HG03060 (cell line): ENCODE results near the gene UPF3A.
"Not testable (repeated sequence)": the region's sequence is repeated elsewhere in the genome, so short reads cannot be mapped to it uniquely, and the experiment has no call there.

ENCODE experiments used
- ATAC-seq: cut with Tn5 transposase; IDR thresholded peaks from one replicate; pipeline ENCODE4 v1.9.1; 2021; ENCODE audit warnings: low read depth, moderate number of reproducible peaks; ENCODE audit not compliant: unreplicated experiment

UPF3A gene

DNA sequence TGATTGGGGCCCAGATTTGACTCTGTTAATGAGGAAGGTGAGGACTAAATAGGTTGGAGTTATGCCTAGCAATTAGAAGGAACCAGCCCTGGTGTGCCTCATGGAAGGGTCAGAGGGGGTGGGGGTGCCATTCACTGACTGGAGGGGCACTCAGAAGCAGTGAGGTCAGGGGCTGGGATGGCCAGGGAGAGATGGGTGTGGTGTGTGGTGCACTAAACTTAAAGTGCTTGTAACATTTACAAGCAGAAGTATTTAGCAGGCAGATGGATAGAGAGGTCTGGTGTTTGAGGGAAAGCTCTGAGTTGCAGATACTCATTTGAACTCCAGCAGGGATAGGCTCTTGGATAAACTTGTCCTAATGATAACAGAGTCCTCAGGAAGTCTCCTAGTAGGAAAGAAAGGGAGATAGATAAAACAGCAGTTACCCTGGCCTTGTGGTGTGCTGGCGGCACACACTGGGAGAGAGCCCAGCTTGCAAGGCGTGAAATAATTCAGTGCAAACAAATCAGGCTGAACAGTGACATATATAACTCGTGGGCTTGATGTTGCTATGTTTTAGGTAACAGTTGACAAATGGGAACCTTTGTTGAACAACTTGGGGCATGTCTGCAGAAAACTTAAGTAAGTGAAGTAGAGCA is 20.0 kb upstream of the UPF3A start:
- ATAC-seq, result no peak

DNA sequence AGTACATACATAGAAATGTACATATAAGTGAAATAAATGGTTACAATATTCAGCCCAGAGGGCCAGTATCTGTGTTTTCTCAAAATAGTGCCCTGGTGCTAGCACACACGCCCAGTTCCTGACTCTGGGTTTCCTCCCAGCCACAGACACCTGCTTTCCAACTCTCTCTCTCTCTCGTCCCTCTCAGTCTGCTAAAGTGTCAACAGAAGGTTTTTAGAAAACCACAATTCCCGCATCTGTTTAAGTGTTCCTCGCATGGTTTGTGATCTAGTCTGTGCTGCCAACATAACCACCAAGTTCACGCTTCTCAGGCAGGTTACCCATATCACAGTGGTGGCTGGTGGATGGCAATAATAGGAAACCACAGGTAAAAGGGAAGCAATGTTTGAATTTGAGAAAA is 17.8 kb upstream of the UPF3A start:
- no peak for ATAC-seq

DNA sequence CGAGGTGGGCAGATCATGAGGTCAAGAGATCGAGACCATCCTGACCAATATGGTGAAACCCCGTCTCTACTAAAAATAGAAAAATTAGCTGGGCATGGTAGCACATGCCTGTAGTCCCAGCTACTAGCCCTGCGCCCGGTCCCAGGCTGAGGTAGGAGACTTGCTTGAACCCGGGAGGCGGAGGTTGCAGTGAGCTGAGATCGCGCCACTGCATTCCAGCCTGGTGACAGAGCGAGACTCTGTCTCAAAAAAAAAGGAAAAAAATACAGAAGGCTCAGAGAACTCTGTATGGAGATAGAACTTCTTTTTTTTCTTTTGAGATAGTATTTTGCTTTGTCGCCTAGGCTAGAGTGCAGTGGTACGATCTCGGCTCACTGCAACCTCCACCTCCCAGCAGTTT is 17.1 kb upstream of the UPF3A start:
- ATAC-seq, result not testable (repeated sequence)

DNA sequence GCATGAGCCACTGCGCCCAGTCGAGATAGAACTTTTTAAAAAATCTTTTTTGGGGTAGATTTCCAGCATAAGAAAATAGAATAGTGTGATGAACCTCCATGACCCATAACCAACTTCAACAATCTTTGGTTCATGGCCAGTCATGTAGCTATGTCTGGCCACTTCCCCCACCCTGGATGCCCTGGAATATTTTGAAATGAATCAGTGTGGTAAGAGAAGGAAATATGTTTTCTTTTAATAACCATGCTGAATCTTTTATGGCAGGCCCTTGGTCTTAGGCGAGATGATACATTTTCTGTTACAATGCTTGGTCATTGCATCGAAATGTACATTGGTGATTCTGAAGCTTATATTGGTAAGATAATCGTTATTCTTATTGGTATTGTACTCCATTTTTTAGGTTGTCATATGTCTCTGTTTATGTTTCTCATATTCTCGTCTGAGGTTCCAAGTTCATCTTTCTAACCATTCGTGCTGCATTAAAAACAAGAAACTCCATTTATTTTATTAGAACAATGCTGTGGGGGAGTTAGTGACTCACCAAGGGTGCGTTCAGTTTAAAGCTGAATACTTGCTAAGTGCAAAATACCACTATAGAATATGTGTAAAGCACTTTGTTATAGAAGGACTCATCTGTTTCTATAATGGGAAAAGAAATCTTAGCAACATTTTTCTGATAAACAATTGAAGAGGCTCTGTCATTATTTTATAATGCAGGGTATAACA is 16.4 kb upstream of the UPF3A start:
- no peak for ATAC-seq

DNA sequence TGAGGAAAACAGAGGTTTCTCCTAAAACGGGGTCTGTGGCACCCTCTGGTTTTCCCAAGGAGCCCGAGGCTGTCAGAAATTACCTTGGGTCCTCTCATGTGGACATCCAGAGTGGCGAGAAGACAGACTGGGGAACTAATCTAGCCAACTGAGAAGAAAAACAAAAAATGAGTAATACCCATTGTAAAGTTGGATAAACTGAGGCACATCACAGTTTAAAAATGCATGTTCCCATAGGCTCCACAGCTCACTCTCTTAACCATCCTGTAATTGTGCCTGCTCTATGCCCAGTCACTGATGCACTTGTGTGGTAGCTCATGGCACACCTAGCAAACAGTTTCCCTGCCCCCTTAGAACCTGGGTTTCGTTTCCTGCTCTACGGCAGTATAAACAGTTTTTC is 15.2 kb upstream of the UPF3A start:
- ATAC-seq, result no peak

DNA sequence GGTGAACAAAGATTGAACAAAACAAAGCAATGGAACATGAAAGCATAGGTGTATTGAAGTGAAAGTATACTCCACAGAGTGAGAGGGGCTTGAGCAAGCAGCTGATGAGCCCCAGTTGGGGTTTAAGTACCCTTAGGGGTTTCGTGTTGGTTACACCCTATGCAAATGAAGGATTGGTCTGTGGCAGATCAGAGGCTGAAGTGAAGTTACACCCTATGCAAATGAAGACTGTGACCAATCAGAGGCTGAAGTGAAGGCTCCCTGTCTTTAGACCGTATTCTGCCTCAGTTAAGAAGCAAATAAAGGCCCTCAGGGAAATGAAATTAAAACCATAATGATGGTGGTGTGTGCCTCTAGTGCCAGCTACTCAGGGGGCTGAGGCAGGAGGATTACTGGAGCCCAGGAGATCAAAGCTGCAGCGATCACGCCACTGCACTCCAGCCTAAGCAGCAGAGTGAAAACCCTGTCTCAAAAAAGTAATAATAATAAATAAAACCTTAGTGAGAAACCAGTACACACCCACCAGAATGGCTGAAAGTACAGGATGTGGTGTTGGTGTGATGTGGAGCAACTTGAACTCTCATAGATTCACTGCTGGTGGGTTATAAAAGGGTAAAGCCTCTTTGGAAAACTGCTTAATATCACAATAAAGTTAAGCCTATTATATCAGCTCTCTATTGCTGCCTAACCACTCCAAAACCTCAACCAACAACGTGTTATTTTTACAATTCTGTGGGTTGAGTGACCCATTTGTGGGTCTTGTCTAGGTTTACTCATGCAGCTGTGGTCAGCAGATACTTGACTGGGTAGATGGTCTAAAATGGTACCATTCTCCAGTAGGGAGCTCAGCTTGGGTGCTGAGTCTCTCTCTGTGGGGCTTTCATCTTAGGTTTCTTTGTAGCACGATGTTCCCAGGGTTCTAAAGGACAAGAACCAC is 12.8 kb upstream of the UPF3A start:
- no peak for ATAC-seq

DNA sequence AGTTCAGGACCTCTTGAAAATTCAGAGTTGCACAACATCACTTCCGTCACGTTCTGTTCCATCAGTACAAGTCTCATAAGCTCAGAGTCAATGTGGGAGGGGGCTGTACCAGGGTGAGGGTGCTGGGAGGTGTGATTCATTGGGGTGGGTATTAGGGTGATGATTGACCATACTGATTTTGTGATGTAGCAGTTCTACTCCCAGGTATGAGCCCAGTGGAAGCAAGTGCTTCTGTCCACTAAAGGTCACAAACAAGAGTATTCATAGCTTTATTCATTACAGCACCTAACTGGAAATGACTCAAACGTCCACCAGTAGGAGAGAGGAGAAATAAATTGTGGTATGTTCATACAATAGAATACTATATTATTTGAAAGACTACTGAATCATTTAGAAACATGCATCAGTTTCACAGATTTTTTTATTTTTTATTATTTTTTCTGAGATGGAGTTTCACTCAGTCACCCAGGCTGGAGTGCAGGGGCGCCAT is 12.1 kb upstream of the UPF3A start:
- no peak for ATAC-seq

DNA sequence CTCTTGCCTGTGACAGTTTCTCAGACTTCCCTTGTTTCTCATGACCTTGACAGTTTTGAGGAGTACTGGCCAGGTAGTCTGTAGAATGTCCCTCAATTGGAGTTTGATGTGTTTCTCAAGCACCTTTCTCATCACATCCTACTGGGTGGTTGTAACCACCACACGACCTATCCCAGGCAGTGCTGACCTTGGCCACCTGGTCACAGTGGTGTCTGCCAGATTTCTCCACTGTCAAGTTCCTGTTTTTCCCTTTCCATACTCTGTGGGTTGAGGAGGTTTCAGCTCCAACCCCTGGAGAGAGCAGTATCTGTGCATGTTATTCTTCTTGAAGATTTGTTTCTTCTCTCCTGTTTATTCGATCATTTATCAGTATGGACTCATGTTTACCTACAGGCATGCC is 8.4 kb upstream of the UPF3A start:
- ATAC-seq, result no peak

DNA sequence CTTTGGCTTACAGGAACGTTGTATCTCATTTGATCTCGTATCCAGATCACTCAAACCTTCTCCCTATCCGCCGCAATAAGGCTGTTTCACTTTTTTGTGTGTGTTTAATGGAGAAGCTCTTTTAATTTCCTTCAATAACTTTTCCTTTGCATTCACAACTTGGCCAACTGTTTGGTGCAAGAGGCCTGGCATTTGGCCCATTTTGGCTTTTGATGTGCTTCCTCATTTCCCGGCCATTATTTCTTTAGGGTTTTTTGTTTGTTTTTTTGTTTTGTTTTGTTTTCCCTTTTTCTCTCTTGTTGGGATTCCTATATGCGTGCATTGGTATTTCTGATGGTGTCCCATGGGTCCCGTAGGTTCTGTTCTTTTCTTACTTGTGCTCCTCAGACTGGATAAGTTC is 6.1 kb upstream of the UPF3A start:
- ATAC-seq, result no peak

DNA sequence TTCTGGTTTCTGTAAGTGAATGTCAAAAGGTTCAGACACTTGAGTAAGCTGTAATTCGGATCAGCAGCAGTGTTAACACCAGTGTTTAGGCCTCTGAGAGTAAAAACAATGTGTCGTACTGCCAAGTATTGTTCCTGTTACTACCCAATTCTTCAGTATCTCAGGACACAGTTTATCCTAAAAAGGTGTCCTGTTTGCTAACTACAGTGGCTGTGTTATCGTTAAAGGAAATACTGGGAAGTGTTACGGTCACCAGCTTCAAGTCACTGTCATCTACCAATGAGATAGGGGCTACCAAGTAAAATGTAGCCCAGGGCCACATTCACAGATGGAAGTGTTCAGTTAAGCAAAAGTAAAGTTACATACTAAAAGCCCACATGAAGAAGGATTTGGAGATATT is 2.3 kb upstream of the UPF3A start:
- no peak for ATAC-seq

DNA sequence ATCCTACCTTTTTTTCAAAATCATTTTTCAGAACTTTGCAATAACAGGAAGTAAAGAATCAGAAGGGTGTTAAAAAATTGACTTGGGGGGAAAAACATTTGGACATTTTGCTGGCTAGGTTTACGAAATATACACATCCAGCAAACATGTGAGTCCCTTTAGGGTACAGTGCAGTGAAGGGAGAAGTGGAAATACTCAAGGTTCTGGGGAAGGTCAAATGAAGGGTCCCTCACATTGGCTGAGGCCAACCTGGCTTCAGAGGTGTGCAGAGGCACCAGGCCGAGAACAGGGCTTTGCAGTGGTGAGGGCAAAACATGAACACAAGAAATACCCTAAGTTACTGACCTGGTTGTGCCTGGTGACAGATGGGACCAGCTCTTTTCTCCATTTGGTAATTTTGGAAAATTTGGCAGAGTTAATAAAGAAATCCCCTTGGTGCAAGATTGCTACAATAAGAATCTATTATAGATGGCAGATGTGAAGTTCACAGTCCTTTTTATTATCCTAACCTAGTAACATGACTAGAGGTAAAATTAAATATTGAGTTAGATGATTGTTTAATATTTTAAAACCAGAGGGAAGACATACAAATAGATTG is 1.5 kb upstream of the UPF3A start:
- ATAC-seq, result no peak

DNA sequence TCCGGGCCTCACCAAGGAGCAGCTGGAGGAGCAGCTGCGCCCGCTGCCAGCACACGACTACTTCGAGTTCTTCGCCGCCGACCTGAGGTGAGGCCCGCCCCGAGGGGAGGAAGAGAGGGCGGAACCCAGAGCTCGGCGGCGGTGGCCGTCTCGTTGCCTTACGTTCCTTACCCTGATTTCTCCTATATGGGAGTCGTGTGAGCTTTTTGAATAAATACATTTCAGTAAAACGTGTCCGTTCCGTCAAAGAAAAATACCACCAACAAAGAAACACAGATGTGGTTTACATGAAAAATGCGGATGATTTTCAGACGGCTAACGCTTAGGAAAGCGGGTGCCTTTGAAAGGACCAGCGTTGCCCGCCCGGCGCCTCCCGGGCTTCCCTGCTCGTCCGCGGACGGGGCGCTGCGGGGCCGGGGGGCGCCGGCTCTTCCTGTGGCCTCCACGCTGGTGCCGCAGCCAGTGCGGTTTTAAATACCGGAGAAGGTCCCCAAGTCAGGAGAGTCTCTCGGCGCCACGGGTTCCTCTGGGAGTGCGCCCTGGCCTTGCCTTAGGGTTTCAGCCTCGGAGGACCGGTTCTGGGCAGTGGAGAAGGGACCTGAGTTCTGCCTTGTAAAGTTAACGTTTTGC is 755 bp downstream of the UPF3A start:
- peak; percentile 31 for ATAC-seq

DNA sequence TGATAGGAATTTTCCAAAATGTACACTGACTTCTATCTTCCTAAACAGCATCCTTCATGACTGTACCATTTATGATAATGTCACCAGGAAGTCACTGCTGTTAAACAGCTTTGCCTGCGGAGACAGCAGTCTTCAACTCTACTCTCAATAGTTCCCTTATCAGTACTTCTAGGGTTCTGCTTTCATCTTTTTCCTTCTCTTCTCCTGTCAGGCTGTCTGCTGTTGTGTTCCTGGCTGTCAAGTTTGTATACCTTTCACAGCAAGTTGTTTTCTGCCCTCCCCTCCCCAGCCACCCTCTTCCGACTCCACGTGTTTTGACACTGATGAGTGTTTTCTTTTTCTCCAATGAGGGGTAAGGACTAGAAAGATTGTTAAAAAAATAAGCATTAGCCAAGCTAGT is 2.2 kb downstream of the UPF3A start:
- no peak for ATAC-seq

DNA sequence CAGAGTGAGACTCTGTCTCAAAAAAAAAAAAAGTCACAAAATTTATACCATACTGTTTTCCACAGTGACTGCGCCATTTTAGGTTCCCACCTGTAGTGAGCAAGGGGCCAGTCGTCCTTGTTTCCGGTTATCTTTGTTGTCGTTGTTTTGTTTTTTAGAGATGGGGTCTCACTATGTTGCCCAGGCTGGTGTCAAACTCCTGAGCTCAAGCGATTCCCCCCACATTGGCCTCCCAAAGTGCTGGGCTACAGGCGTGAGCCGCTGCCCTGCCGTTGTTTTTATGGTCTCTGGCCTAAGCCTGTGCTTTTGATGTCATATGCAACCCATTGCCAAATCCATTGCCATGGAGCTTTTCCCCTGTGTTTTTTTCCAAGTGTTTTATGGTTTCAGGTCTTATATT is 3.3 kb downstream of the UPF3A start:
- ATAC-seq, result no peak

DNA sequence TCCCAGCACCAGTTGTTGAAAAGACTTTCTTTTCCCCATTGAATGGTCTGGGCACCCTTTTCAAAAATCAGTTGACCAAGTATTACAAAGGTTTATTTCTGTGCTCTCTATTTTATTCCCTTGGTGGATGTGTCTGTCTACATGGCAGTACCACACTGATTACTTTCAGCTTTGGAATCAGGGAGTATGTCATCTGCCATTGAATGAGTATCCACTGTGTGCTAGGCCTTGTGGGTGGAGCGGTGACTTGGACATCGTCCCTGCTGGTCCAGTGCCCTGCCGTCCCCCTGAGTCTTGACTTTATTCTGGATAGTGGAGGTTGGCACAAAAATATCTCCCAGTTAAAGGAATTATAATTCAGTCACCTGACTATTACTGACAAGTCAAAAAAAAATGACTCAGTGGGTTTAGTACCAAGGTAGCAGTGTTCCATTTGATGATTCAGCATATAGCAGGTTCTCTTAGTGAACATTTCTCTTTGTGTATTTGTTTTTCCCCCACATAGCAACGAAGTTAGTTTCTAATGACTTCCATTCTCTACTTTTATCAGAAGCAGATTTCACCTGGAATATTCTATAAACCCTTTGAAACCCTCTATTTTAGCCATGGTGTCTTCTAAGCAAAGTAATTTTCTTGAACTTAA is 3.9 kb downstream of the UPF3A start:
- ATAC-seq, result no peak

DNA sequence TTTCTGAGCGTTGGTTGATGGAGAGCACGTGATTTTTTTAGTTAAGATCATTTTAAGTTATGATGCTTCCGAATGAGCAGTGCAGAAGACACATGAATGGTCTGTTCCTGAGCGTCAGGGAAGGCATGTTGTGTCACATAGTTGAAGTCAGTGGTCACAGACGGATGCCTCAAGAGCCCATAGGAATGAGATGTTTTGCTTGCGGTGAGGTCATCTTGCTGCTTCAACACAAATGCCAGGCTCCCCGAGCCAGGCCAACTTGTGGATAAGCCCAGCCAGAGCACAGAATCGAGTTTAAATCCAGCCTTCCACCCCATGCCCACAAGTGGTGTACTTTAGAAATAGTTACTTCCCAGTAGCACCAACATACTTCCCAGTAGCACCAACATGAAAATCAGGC is 5.4 kb downstream of the UPF3A start:
- no peak for ATAC-seq

DNA sequence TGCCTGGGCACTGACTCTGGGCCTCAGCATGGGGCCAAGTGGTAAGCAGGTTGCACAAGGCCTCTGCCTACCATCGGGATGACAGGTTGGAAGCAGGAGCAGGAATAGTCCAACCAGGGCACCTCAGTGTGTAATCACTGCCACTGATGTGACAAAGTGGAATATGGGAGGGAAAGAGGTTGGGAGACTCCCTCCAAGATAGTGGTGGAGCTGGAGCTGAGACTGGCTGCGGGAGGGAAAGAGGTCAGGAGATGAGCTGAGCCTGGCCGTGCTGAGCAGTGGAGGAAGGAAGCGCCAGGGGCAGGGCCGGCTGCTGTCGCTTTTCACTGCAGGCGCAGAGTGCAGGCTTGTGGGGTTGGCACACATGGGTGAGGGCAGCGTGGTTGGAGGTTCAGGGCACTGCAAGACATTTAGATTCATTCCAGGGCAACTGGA is 6.8 kb downstream of the UPF3A start:
- no peak for ATAC-seq

DNA sequence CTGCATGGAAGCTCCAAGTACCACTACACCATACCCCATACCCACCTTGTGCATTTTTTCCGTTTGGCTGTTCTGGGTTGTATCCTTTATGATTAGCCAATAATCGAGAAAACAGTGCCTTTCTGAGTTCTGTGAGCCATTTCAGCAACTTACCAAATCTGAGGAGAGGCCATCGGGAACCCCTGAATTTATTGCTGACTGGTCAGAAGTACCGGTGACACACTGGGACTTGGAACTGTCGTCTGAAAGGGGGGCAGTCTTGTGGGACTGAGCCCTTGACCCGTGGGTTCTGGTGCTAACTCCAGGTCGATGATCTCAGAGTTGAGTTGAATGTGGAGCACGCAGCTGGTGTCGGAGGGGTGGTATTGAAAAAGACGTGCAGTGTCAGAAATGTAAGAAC is 15.0 kb downstream of the UPF3A start:
- ATAC-seq, result no peak

DNA sequence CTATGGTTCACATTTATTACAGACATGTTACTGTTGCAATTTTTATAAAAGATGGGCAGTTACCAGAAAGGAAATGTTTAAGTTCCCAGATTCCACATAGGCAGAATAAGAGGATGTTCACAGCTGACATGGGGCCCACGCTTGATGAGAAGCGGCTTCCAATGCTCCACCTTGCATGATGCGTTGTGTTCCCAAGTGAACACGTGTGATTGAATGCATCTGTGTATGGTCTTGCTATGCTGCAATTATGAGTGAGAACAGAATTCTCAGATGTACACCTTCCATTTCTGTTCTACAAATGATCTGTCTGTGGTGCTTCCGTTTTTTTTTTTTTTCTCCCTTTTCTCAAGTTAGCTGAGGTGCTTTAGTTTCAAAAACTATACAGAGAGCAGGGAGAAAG is 15.5 kb downstream of the UPF3A start:
- no peak for ATAC-seq

DNA sequence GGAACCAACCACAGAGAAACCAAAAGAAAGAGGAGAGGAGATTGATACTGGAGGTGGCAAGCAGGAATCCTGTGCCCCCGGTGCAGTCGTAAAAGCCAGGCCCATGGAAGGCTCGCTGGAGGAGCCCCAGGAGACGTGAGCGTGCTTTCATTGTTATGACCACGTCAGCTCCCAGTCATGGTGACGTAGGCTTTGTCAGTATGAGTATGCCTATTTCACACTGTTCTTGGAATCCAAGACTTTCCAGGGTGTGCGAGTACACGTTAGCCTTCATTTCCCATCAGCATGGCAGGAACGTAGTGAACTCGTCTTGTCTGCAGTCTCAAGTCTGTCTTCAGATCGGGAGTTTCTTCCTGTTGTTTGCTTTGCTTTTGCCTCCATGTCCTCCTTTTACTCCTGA is 17.5 kb downstream of the UPF3A start:
- no peak for ATAC-seq
